SHP77 (cell line): Measurements from ENCODE around the gene MCHR1.
"Not testable (repeated sequence)": the region's sequence is repeated elsewhere in the genome, so short reads cannot be mapped to it uniquely, and the experiment has no call there.

Source experiments
- DNase-seq, 2 experiments: peaks; one replicate each; lab custom pipeline; 2025; lab: John Stamatoyannopoulos, UW

MCHR1 gene

DNA sequence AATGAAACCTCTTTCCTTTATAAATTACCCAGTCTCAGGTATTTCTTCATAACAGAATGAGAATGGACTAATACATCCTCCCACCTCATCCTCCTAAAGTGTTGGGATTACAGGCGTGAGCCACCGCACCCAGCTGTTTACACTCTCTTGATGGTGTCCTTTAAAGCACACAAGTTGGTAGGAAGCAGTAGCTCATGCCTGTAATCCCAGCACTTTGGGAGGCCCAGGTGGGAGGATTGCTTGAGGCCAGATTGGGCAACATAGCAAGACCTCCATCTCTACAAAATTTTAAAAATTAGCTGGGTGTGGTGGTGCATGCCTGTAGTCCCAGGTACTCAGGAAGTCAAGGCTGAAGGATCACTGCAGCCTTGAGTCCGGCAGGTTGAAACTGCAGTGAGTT lies 23.3 kb upstream of the MCHR1 start:
- not testable (repeated sequence) for DNase-seq

GRCh38 chr22:40656651-40657050 lies 22.6 kb upstream of the MCHR1 start:
- DNase-seq = not testable (repeated sequence)

- no peak for DNase-seq
Observed at GRCh38 chr22:40659166-40659565, 20.1 kb upstream of the MCHR1 start.

DNA sequence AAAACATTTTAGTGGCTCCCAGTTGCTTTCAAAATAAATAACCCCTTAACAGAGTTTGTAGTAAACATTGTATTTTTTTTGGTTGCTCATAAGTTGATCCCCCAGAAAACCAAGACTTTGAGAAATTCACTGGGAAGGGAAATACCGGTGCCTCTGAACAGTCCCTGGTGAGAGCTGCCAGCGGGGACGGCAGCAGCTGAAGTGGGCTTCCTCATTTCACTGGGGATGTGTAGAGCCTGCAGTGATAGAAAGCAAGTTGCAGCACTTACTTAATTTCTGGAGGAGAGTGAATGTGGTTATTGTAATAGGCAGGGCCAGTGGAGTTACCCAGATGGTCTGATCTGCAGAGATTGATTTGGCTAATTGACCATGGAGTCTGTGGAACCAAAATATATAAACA lies 18.6 kb upstream of the MCHR1 start:
- DNase-seq = no peak

- no peak for DNase-seq
Observed at GRCh38 chr22:40661671-40662070, 17.6 kb upstream of the MCHR1 start.

DNA sequence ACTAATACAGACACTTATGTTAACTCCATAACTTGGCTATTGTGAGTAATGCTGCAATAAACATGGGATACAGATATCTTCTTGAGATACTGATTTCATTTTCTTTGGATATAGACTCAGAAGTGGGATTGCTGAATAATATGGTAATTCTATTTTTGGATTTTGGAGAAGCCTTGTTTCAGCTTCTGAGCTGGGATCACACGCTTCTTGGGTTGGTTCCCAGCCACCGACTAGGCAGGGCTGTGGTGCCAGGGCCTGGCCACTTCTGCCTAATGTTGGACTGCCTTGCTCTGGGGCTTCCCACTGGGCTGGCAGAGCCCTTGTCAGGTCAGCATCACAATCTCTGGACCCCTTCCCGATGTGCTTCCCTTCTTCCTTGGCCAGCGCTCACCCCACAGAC lies 14.0 kb upstream of the MCHR1 start:
- DNase-seq = no peak

DNA sequence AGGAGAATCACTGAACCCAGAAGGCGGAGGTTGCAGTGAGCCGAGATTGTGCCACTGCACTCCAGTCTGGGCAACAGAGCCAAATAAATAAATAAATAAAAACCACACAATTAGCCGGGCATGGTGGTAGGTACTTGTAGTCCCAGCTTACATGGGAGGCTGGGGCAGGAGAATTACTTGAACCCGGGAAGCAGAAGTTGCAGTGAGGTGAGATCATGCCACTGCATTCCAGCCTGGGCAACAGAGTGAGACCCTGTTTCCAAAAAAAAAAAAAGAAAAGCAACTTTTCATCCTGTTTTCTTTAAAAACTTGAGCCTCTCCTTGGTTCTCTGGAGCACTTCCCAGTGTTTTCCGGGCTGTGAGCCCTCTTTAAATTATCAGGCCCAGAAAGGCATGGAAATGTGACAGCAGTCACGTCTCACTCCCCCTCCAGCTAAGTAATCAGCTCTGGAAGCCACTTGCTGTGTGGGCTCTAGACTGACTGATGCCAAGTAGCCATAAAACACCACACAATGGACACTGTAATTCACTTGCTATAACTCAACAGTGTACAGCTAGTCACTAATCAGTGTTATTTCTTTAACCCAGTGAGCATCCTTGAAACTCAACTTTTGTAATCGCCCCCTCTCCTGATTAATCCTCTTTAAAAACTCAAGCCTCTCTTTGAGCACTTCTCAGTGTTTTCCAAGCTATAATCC lies 13.0 kb upstream of the MCHR1 start:
- no peak for DNase-seq

- no peak for DNase-seq
Observed at GRCh38 chr22:40668611-40669411, 10.5 kb upstream of the MCHR1 start.

- no peak for DNase-seq
Observed at GRCh38 chr22:40670058-40670457, 9.2 kb upstream of the MCHR1 start.

DNA sequence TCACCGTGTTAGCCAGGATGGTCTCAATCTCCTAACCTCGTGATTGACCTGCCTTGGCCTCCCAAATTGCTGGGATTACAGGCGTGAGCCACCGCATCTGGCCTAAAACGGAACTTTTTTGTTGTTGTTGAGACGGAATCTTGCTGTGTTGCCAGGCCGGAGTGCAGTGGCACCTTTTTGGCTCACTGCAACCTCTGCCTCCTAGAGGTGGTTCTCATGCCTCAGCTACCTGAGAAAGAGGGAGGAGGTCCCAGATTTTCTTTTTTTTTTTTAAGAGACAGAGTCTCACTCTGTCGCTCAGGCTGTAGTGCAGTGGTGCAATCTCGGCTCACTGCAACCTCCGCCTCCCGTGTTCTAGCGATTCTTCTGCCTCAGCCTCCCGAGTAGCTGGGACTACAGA lies 7.9 kb upstream of the MCHR1 start:
- no peak for DNase-seq

DNA sequence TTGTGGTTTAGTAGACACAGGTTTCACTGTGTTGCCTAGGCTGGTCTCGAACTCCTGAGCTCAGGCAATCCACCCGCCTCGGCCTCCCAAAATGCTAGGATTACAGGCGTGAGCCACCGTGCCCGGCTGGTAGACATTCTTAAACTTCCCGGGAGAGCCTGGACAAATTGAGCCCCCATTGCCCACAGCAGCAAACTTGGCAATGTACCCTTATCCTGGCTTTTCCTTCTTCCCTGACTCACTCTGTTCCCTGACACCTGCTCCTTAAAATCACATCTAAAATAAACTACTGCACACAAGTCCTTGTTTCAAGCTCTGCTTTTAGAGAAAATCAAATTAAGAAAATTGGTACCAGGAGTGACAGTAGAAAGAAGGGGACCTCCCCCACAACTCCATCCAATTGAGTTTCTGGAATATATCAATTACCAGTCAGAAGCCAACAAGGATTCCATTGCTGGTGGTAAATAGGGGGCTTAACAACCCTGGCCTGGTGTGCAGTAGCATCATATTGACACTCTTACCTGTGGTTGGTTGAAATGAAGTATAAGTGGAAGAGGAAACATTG lies 7.4 kb upstream of the MCHR1 start:
- DNase-seq = no peak

GRCh38 chr22:40673017-40673416 lies 6.3 kb upstream of the MCHR1 start:
- DNase-seq = no peak

GRCh38 chr22:40674274-40674673 lies 5.0 kb upstream of the MCHR1 start:
- DNase-seq = no peak

DNA sequence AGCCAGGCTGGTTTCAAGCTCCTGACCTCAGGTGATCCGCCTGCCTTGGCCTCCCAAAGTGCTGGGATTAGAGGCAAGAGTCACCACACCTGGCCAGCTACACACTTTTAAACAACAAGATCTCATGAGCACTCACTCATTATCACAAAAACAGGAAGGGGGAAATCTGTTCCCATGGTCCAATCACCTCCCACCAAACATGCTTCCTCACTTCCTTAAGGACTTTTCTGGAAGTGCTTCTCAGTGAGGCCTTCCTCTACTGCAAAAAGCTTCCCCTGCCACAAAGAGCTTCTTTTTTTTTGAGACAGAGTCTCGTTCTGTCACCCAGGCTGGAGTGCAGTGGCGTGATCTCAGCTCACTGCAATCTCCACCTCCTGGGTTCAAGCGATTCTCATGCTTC lies 3.1 kb upstream of the MCHR1 start:
- not testable (repeated sequence) for DNase-seq

DNA sequence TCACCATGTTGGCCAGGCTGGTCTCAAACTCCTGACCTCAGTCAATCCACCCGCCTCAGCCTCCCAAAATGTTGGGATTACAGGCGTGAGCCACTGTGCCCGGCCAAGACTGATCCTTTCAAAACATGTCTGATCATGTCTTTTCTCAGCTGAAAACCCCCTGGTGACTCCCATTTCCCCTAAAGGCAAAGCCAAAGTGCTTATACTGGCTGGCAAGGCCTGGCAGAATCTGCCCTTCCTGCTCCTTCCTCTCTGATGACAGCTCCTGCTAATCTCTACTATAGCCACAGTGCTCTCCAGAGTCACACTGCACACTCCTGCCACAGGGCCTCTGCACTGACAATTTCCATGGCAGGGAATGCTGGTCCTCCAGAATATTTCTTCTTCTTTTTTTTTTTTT lies 2.6 kb upstream of the MCHR1 start:
- DNase-seq = no peak

DNA sequence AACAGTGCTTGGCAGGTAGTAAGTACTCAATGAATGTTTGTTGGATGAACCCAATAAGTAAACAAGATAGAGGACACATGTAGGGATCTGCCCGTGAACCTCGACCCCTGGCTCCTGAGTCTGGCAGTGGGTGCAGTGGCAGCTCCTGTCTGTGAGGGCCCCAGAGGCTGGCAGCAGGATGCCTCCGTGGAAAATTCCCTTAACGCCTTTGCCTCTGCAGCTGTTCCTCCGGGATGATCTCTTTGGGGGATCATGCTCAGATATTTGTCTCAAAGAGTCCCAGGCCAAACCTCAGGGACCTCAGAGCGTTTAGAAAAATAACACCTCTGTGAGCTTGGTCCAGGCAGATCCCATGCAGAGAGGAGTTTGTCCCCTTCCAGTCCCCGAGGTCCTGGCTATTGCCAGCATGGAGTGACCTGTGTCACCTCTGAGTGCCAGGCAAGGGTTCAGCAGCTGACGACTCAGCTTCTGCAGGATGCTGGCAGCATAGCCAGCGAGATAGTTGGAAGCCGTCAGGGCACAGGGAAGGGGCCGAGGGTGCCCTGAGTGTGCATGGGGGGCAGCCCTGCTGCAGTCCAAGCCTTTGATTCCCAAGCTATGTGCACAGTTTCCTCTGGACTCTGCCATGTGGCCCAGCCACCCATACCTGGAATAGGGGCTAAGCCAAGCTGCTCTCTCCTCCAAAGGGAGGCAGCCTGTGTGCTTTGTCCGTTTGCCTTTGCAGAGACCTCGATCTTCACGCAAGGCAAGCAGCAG lies 613 bp upstream of the MCHR1 start:
- no peak for DNase-seq

DNA sequence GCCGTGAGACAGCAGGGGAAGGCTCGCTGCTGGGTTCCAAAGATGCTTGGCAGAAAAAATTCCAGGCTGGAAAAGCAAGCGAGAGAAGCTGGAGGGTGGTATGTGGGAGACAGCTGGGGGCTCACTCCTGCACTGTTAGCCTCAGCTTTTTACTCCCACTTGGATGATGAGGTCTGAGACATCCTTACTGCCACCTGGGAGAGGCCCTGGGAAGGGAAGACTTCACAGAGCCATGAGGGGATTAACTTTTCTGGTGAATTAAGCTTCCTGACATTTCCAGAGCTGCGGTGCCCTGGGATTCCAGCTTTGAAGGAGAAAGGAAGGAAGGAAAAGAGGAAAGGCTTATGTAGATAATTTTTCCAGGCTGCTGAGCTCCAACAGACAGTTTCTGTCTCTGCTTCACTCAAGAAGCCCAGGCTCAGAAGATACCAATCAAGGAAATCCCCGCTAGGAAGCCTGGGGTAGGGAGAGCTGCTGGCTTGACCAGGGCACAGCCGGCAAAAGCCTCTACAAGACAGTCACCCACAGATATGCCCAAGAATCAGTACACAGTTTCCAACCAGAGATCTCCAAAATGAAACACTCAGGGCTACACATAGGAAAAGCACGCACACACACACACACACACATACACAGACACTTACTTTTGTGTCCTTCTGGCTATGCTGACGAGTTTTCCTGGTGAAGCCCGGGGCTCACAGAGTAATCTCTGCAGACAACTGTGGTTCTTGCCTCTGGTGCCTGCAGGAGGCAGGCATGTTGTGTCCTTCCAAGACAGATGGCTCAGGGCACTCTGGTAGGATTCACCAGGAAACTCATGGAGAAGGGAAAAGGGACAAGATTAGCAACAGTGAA lies 907 bp downstream of the MCHR1 start:
- DNase-seq = no peak

- DNase-seq = no peak
Observed at GRCh38 chr22:40680819-40681183, 1.5 kb downstream of the MCHR1 start.

DNA sequence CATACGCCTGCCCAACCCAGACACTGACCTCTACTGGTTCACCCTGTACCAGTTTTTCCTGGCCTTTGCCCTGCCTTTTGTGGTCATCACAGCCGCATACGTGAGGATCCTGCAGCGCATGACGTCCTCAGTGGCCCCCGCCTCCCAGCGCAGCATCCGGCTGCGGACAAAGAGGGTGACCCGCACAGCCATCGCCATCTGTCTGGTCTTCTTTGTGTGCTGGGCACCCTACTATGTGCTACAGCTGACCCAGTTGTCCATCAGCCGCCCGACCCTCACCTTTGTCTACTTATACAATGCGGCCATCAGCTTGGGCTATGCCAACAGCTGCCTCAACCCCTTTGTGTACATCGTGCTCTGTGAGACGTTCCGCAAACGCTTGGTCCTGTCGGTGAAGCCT lies 2.2 kb downstream of the MCHR1 start:
- DNase-seq = no peak

GRCh38 chr22:40684728-40685127 lies 5.4 kb downstream of the MCHR1 start:
- DNase-seq = no peak

DNA sequence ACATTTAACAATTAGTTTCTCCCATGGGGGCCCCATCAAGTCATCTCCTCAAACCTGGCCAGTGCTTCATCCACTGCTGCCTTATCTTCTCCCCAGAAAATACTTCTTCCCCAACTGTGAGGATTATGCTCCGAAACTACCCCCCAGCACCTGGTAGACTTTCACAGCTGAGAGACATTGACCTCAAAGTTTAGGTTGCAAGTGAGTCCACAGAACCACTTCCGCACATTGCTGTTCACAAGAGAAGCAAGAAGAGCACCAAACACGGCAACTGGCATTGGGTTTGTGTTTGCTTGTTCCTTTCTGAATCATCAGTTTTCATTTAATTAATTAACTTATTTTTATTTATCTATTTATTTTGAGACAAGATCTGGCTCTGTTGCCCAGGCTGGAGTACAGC lies 6.1 kb downstream of the MCHR1 start:
- DNase-seq = no peak

DNA sequence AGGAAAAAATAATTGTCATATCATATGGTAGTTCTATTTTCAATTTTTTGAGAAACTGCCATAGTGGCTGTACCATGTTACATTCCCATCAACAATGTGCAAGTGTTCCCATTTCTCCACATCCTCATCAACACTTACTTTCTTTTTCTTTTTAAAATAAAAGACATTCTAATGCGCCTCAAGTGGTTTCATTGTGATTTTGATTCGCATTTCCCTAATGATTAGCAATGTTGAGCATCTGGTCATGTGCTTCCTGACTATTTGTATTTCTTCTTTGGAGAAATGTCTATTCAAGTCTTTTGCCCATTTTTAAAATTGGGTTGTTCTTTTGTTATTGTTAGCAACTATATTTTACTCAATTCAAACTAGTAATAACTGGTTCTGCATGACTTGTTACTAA lies 8.4 kb downstream of the MCHR1 start:
- DNase-seq = no peak
